ENCODE results near the gene CACNA2D1.

The CACNA2D1 gene

GRCh38 chr7:82450759-82451158, 7.2 kb upstream of the CACNA2D1 start:
- no peak for TF ChIP-seq RAD21 (IDR thresholded peaks at IDR 0.05; ENCODE audit: low read depth)
- TF ChIP-seq EGR1 (IDR thresholded peaks at IDR 0.05): no peak
- TF ChIP-seq NFIC (IDR thresholded peaks at IDR 0.05): no peak
- no peak for TF ChIP-seq YY1 (IDR thresholded peaks at IDR 0.05; ENCODE audit: low read depth)
- TF ChIP-seq CEBPB (IDR thresholded peaks at IDR 0.05): no peak
- TF ChIP-seq EP300 (IDR thresholded peaks at IDR 0.05; ENCODE audit: borderline replicate concordance): no peak
- no peak for TF ChIP-seq MAX (IDR thresholded peaks at IDR 0.05)
- TF ChIP-seq USF1 (IDR thresholded peaks at IDR 0.05): no peak

GRCh38 chr7:82449910-82450309, 6.3 kb upstream of the CACNA2D1 start:
- TF ChIP-seq ZBTB7A (IDR thresholded peaks at IDR 0.05; ENCODE audit: low read depth) (no peak), MAX (IDR thresholded peaks at IDR 0.05) (no peak), RAD21 (IDR thresholded peaks at IDR 0.05; ENCODE audit: low read depth) (no peak), TAF1 (IDR thresholded peaks at IDR 0.05; ENCODE audit: low read depth) (no peak), USF1 (IDR thresholded peaks at IDR 0.05) (no peak), CREB1 (IDR thresholded peaks at IDR 0.05; ENCODE audit: low read depth) (no peak), EP300 (IDR thresholded peaks at IDR 0.05; ENCODE audit: borderline replicate concordance) (no peak), YY1 (IDR thresholded peaks at IDR 0.05; ENCODE audit: low read depth) (no peak), NFIC (IDR thresholded peaks at IDR 0.05) (no peak), CEBPB (IDR thresholded peaks at IDR 0.05) (no peak), EGR1 (IDR thresholded peaks at IDR 0.05) (no peak)

GRCh38 chr7:82446897-82447296, 3.3 kb upstream of the CACNA2D1 start:
- TF ChIP-seq EGR1 (IDR thresholded peaks at IDR 0.05) (no peak), CEBPB (IDR thresholded peaks at IDR 0.05) (no peak), USF1 (IDR thresholded peaks at IDR 0.05) (no peak), EP300 (IDR thresholded peaks at IDR 0.05; ENCODE audit: borderline replicate concordance) (no peak), CREB1 (IDR thresholded peaks at IDR 0.05; ENCODE audit: low read depth) (no peak), REST (IDR thresholded peaks at IDR 0.05; ENCODE audit: low read depth) (no peak), FOXM1 (IDR thresholded peaks at IDR 0.05; ENCODE audit: borderline replicate concordance, low read depth) (no peak), ZBTB7A (IDR thresholded peaks at IDR 0.05; ENCODE audit: low read depth) (no peak), TCF12 (IDR thresholded peaks at IDR 0.05; ENCODE audit: low read depth) (no peak), RAD21 (IDR thresholded peaks at IDR 0.05; ENCODE audit: low read depth) (no peak), TAF1 (IDR thresholded peaks at IDR 0.05; ENCODE audit: low read depth) (no peak), NFIC (IDR thresholded peaks at IDR 0.05) (no peak), TEAD4 (IDR thresholded peaks at IDR 0.05) (no peak), YY1 (IDR thresholded peaks at IDR 0.05; ENCODE audit: low read depth) (no peak), MAX (IDR thresholded peaks at IDR 0.05) (no peak)

DNA sequence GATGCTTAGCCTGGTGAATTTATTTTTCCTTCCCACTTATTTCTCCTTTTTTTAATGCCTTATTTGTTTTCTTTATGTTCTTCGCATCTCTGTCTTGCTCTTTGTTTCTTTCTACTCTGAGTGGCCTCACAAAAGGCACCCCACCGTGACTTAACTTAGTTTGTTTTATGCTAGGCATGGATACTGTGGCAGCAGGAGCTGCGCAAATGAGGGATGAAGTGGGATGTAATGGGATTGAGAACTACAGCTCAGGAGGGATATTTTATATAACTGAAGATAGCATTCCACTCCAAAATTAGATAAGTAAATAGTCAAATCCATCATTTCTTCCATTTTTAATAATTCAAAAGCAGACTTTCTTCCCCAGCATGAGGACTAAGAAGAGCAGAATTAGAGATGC, 1.7 kb upstream of the CACNA2D1 start:
- TF ChIP-seq YY1 (IDR thresholded peaks at IDR 0.05; ENCODE audit: low read depth) (no peak), CREB1 (IDR thresholded peaks at IDR 0.05; ENCODE audit: low read depth) (no peak), RAD21 (IDR thresholded peaks at IDR 0.05; ENCODE audit: low read depth) (no peak), TAF1 (IDR thresholded peaks at IDR 0.05; ENCODE audit: low read depth) (no peak), USF1 (IDR thresholded peaks at IDR 0.05) (no peak), ZBTB7A (IDR thresholded peaks at IDR 0.05; ENCODE audit: low read depth) (no peak), EGR1 (IDR thresholded peaks at IDR 0.05) (no peak), TCF12 (IDR thresholded peaks at IDR 0.05; ENCODE audit: low read depth) (no peak), NFIC (IDR thresholded peaks at IDR 0.05) (no peak), CEBPB (IDR thresholded peaks at IDR 0.05) (no peak), REST (IDR thresholded peaks at IDR 0.05; ENCODE audit: low read depth) (no peak), FOXM1 (IDR thresholded peaks at IDR 0.05; ENCODE audit: borderline replicate concordance, low read depth) (no peak), MAX (IDR thresholded peaks at IDR 0.05) (no peak), EP300 (IDR thresholded peaks at IDR 0.05; ENCODE audit: borderline replicate concordance) (no peak), TEAD4 (IDR thresholded peaks at IDR 0.05) (no peak)

All from Ishikawa (cell line).